A549 (cell line): ENCODE data around the gene MGAT2. TPM values are rescaled to one million over a fixed set of nuclear protein-coding genes. Genes with fewer than 3 reads are reported as not detected.
A peak's percentile ranks its signal among the peaks of the same experiment; 100 is the strongest.

Source experiments
- ATAC-seq, 2 experiments: fragments of 200-7000 bp in 1 of 2; fragments of >200 bp in 1 of 2; cut with Nextera tagmentation in 1 of 2; cut with Tn5 transposase in 1 of 2; 3 replicates each; pipeline versions ENCODE4 v1.8.0 to v1.9.1; 2018 to 2020; ENCODE audit warnings: mild to moderate bottlenecking in 1 of 2, moderate library complexity in 1 of 2
- CTCF ChIA-PET: fragments of 300-600 bp; sonication (Branson Sonifier 250); formaldehyde crosslinking; extraction: SDS; loops from one replicate; lab custom pipeline; 2021; ENCODE audit warnings: antibody characterized with exemption, inconsistent platforms; lab: Yijun Ruan, JAX
- POLR2A ChIA-PET: fragments of 350-600 bp; formaldehyde crosslinking; extraction: SDS; loops from one replicate; lab custom pipeline; 2021; ENCODE audit warnings: antibody characterized with exemption, inconsistent platforms; lab: Yijun Ruan, JAX
- DNase-seq, 2 experiments: peaks; one replicate each; pipeline versions ENCODE4 v3.0.0 to v3.0.0-alpha.2; 2011 to 2016; ENCODE audit warnings: low read depth in 1 of 2, low spot score in 1 of 2
- FAIRE-seq: peaks from 2 replicates; lab custom pipeline; 2011; peaks lifted over from hg19 to GRCh38; lab: Jason Lieb, UNC
- H3K27ac ChIP-seq, 2 experiments: fragments of >200 bp; sonication (Bioruptor Twin); formaldehyde crosslinking; 3 replicates each; pipeline ENCODE4 v1.5.1; 2016 to 2017
- H3K4me1 ChIP-seq: fragments of >200 bp; sonication (Bioruptor Twin); formaldehyde crosslinking; 3 replicates; pipeline ENCODE4 v1.6.1; 2016
- H3K4me2 ChIP-seq: fragments of >200 bp; sonication (Bioruptor Twin); formaldehyde crosslinking; 3 replicates; pipeline ENCODE4 v1.6.1; 2016
- H3K4me3 ChIP-seq: fragments of >200 bp; sonication (Bioruptor Twin); formaldehyde crosslinking; 3 replicates; pipeline ENCODE4 v1.5.1; 2016
- H3K9me3 ChIP-seq: fragments of >200 bp; sonication (Bioruptor Twin); formaldehyde crosslinking; 3 replicates; pipeline ENCODE4 v1.6.1; 2016
- BHLHE40 ChIP-seq: IDR thresholded peaks from 2 replicates; pipeline ENCODE4 v1.6.1; 2012; ENCODE audit warnings: low read depth, low read length, inconsistent platforms
- CHD2 ChIP-seq: fragments of 150-350 bp; IDR thresholded peaks from 2 replicates; pipeline ENCODE4 v1.6.1; 2014; ENCODE audit warnings: low read length; ENCODE audit not compliant: partially characterized antibody
- E2F6 ChIP-seq: IDR thresholded peaks from 2 replicates; pipeline ENCODE4 v1.6.1; 2012; ENCODE audit warnings: low read depth, borderline replicate concordance
- ELK1 ChIP-seq: fragments of 150-350 bp; IDR thresholded peaks from 2 replicates; pipeline ENCODE4 v1.6.1; 2014; ENCODE audit warnings: low read depth, mild to moderate bottlenecking, low read length
- FOSL2 ChIP-seq, 2 experiments: fragments of 450-650 bp in 1 of 2; fragments of >200 bp in 1 of 2; sonication (Bioruptor Twin) in 1 of 2; formaldehyde crosslinking; IDR thresholded peaks; 2 replicates each; pipeline versions ENCODE4 v1.5.0 to v1.6.1; 2016 to 2020; ENCODE audit warnings: mild to moderate bottlenecking in 1 of 2, moderate library complexity in 1 of 2
- FOXS1 ChIP-seq: fragments of 250-450 bp; sonication (Bioruptor Pico); IDR thresholded peaks from 2 replicates; pipeline ENCODE4 v1.5.0; 2020; ENCODE audit warnings: mild to moderate bottlenecking, moderate library complexity
- GATA3 ChIP-seq: IDR thresholded peaks from 2 replicates; pipeline ENCODE4 v1.6.1; 2012; ENCODE audit warnings: borderline replicate concordance
- HDAC2 ChIP-seq: fragments of 200-600 bp; sonication (generic); IDR thresholded peaks from 2 replicates; pipeline ENCODE4 v1.6.1; 2016
- HES2 ChIP-seq: fragments of >200 bp; sonication (Bioruptor Twin); formaldehyde crosslinking; IDR thresholded peaks from 2 replicates; pipeline ENCODE4 v1.6.1; 2016
- JUN ChIP-seq, 2 experiments: fragments of >200 bp; sonication (Bioruptor Twin); formaldehyde crosslinking; IDR thresholded peaks; 2 replicates in 1 of 2; 3 replicates in 1 of 2; pipeline ENCODE4 v1.6.1; 2016 to 2017
- MAFK ChIP-seq: fragments of 450-650 bp; IDR thresholded peaks from 2 replicates; pipeline ENCODE4 v1.6.1; 2014; ENCODE audit not compliant: partially characterized antibody
- POLR2A ChIP-seq: IDR thresholded peaks from 2 replicates; pipeline ENCODE4 v1.6.1; 2012; ENCODE audit warnings: mild to moderate bottlenecking, low read length
- RFX5 ChIP-seq: fragments of 450-650 bp; IDR thresholded peaks from 2 replicates; pipeline ENCODE4 v1.7.1; 2014; ENCODE audit warnings: antibody characterized with exemption, mild to moderate bottlenecking, moderate library complexity
- SMC3 ChIP-seq: fragments of >200 bp; sonication (Bioruptor Twin); formaldehyde crosslinking; IDR thresholded peaks from 3 replicates; pipeline ENCODE4 v1.6.1; 2018; ENCODE audit warnings: inconsistent platforms
- USF2 ChIP-seq: fragments of 450-650 bp; IDR thresholded peaks from 2 replicates; pipeline ENCODE4 v1.6.1; 2014; ENCODE audit warnings: antibody characterized with exemption
- ZNF302 ChIP-seq: fragments of 250-450 bp; sonication (Bioruptor Pico); IDR thresholded peaks from 2 replicates; pipeline ENCODE4 v1.9.0; 2021; ENCODE audit warnings: inconsistent platforms, mild to moderate bottlenecking, moderate library complexity
- WGBS: methylation state at CpG from one replicate; pipeline ENCODE4 v1.1.6; 2017; ENCODE audit errors: missing lambda C conversion rate; 5-methylcytosine and 5-hydroxymethylcytosine counted together
- polyA plus RNA-seq, 4 experiments: library from polyadenylated mRNA; depleted of rRNA in 3 of 4; stranded (reverse); fragments of >200 nt; fragmentation: RNase III in 1 of 4; extraction: RNeasy Plus Mini Kit Qiagen cat#74134 plus additional on column Dnase treatment in 1 of 4; gene quantifications; 2 replicates in 3 of 4; 3 replicates in 1 of 4; pipeline ENCODE4 v1.2.3, GENCODE V29; 2011 to 2017
- TF ChIP-seq, protein P1 (sequence below): fragments of 200-600 bp; sonication (generic); IDR thresholded peaks from 2 replicates; pipeline ENCODE4 v1.6.1; 2016; ENCODE audit warnings: antibody characterized with exemption, mild to moderate bottlenecking, moderate library complexity

Gene MGAT2
- polyA plus RNA-seq, 2 of the 4 experiments (the other 2 are of a cell fraction), result 27.0 to 35.6 TPM

DNA sequence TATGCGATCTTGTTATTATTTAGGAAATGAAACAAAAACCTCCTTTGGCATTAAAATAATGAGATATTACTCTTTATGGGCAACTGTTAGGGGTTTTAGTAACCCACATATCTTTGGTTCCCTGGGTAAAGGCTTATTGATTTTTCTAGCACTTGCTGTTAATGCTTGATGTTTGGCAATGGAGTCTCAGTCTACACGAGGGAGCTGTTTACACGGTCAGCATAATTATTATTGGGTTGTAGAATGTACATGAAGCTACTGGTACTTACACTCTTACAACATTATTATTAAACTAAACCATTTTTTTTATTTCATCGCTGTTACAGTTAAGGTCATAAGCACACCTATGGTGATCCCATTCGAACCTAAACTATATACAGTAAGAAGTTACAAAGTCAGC is 46.6 kb upstream of the MGAT2 start:
- Histone ChIP-seq H3K27ac (no peak overlapping the region), H3K4me1 (no peaks in the 10 kb centered on the region), H3K9me3 (no peaks in the 10 kb centered on the region), H3K4me3 (no peak overlapping the region), H3K4me2 (no peak overlapping the region)
- ATAC-seq (no peak), DNase-seq (no peak), FAIRE-seq (no peak)
- POLR2A ChIA-PET, result no interaction called here
- CTCF ChIA-PET, result interaction anchor here (1.1 kb wide), 1 partner anchor 12 kb away, joined by 4 read pairs; the partner anchor contains the start of gene RPS29
- TF ChIP-seq MAFK, result peak; percentile 18
- no peak for TF ChIP-seq ELK1
- 95% methylated on average over 5 of the region's 5 CpGs for WGBS

DNA sequence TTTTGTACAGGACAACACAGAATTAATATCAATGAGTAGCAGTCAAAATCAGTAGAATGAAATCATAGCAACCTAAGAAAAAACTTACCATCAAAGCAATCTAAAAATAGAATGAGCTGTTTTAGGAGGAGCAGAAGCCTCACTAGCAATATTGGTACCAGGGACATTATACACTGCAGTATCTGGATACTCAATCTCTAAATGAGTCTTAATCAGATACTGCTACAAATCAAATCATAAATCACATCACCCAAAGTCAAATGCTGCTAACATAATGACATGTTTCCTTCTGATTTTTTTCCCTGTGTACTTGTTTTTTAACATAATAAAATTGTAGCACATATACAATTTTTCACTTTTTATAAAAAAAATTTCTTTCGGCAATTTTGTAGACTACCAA is 42.5 kb upstream of the MGAT2 start:
- FAIRE-seq (no peak), DNase-seq (no peak), ATAC-seq (no peak)
- H3K27ac ChIP-seq, result no peak overlapping the region
- no peak overlapping the region for H3K4me3 ChIP-seq
- H3K9me3 ChIP-seq, result no peaks in the 10 kb centered on the region
- WGBS, result 89% methylated on average over 1 of the region's 1 CpG
- H3K4me1 ChIP-seq, result peaks cover 15% of the 10 kb centered on the region; the same call in 2 of the 3 replicates
- ChIA-PET CTCF (interaction anchor here (1.3 kb wide), 1 partner anchor 9 kb away, joined by 4 read pairs; no protein-coding TSS in a partner anchor), POLR2A (no interaction called here)
- TF ChIP-seq FOSL2 (IDR thresholded peaks at IDR 0.05) (no peak), FOSL2 (CRISPR knock-in tag; IDR thresholded peaks at IDR 0.05) (no peak)
- no peak overlapping the region for H3K4me2 ChIP-seq

DNA sequence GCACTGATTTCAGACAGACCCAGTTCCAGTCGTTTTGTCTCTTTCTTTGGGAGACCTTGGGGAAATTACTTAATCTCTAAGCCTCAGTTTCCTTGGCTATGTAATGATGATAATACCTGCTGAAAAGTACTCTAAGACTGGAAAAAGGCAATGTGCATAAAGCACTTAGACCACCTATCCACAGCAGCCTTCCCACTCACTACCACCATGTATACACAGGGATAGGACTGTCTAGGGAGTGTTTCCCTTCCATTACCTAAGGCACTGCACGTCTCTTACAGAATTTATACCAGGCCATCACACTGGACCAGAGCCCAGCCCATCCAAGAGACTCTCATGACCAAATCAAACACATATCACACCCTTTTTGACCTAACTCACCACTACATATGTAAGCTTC is 40.8 kb upstream of the MGAT2 start:
- H3K4me2 ChIP-seq, result no peak overlapping the region
- CTCF ChIA-PET, result interaction anchor here (0.7 to 0.8 kb wide), 2 partner anchors 29 to 83 kb away, joined by 3 read pairs; no protein-coding TSS in a partner anchor
- H3K4me1 ChIP-seq, result peaks cover 30% of the 10 kb centered on the region
- H3K4me3 ChIP-seq, result no peak overlapping the region
- H3K9me3 ChIP-seq, result no peaks in the 10 kb centered on the region
- TF ChIP-seq ZNF302 (CRISPR knock-in tag) (no peak), MAFK (no peak), CHD2 (no peak), GATA3 (no peak), USF2 (no peak), FOXS1 (no peak), RFX5 (no peak), HDAC2 (no peak), BHLHE40 (no peak), SMC3 (no peak), E2F6 (no peak), HES2 (no peak), JUN (IDR thresholded peaks at IDR 0.05) (no peak), POLR2A (no peak)
- TF ChIP-seq, protein P1, sequence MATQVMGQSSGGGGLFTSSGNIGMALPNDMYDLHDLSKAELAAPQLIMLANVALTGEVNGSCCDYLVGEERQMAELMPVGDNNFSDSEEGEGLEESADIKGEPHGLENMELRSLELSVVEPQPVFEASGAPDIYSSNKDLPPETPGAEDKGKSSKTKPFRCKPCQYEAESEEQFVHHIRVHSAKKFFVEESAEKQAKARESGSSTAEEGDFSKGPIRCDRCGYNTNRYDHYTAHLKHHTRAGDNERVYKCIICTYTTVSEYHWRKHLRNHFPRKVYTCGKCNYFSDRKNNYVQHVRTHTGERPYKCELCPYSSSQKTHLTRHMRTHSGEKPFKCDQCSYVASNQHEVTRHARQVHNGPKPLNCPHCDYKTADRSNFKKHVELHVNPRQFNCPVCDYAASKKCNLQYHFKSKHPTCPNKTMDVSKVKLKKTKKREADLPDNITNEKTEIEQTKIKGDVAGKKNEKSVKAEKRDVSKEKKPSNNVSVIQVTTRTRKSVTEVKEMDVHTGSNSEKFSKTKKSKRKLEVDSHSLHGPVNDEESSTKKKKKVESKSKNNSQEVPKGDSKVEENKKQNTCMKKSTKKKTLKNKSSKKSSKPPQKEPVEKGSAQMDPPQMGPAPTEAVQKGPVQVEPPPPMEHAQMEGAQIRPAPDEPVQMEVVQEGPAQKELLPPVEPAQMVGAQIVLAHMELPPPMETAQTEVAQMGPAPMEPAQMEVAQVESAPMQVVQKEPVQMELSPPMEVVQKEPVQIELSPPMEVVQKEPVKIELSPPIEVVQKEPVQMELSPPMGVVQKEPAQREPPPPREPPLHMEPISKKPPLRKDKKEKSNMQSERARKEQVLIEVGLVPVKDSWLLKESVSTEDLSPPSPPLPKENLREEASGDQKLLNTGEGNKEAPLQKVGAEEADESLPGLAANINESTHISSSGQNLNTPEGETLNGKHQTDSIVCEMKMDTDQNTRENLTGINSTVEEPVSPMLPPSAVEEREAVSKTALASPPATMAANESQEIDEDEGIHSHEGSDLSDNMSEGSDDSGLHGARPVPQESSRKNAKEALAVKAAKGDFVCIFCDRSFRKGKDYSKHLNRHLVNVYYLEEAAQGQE, result no peak
- TF ChIP-seq, all 56 proteins: peak for 0
- WGBS, result 91% methylated on average over 2 of the region's 2 CpGs
- DNase-seq, result no peak
- no peak overlapping the region for H3K27ac ChIP-seq
- ATAC-seq, result peak; percentile 28 to 48; a peak in 5 of 6 replicates
- POLR2A ChIA-PET, result interaction anchor here (0.6 kb wide), 1 partner anchor 258 kb away, joined by 4 read pairs; no protein-coding TSS in a partner anchor
- FAIRE-seq, result no peak
